ENCODE data around the gene TCEA2.

Gene TCEA2

GRCh38 chr20:64049060-64049877 is 13.7 kb upstream of the TCEA2 start, which contains the start of gene SOX18:
SOX18 (minus strand) TSS chr20:64049639; CDS start chr20:64049516, 123 bp downstream.
- TF ChIP-seq EP300 (IDR thresholded peaks at IDR 0.05; ENCODE audit: borderline replicate concordance) (no peak), EGR1 (IDR thresholded peaks at IDR 0.05) (peak; percentile 43; the same call in 1 of the 2 replicates), REST (IDR thresholded peaks at IDR 0.05; ENCODE audit: low read depth) (no peak), TEAD4 (IDR thresholded peaks at IDR 0.05) (peak; percentile 8; the same call in 1 of the 2 replicates)

- TF ChIP-seq CEBPB (IDR thresholded peaks at IDR 0.05) = no peak
- no peak for TF ChIP-seq EGR1 (IDR thresholded peaks at IDR 0.05)
- no peak; the same call in 1 of the 2 replicates for TF ChIP-seq ZBTB7A (IDR thresholded peaks at IDR 0.05; ENCODE audit: low read depth)
Observed at GRCh38 chr20:64049878-64050260, 13.1 kb upstream of the TCEA2 start.

GRCh38 chr20:64050261-64051032 is 12.6 kb upstream of the TCEA2 start:
- no peak for TF ChIP-seq FOXM1 (IDR thresholded peaks at IDR 0.05; ENCODE audit: borderline replicate concordance, low read depth)
- no peak for TF ChIP-seq EP300 (IDR thresholded peaks at IDR 0.05; ENCODE audit: borderline replicate concordance)
- no peak for TF ChIP-seq CEBPB (IDR thresholded peaks at IDR 0.05)
- TF ChIP-seq YY1 (IDR thresholded peaks at IDR 0.05; ENCODE audit: low read depth) = no peak
- no peak for TF ChIP-seq TEAD4 (IDR thresholded peaks at IDR 0.05)
- no peak for TF ChIP-seq TCF12 (IDR thresholded peaks at IDR 0.05; ENCODE audit: low read depth)
- TF ChIP-seq EGR1 (IDR thresholded peaks at IDR 0.05) = no peak
- no peak for TF ChIP-seq CREB1 (IDR thresholded peaks at IDR 0.05; ENCODE audit: low read depth)
- TF ChIP-seq REST (IDR thresholded peaks at IDR 0.05; ENCODE audit: low read depth) = no peak
- no peak for TF ChIP-seq NFIC (IDR thresholded peaks at IDR 0.05)
- no peak for TF ChIP-seq MAX (IDR thresholded peaks at IDR 0.05)
- no peak for TF ChIP-seq USF1 (IDR thresholded peaks at IDR 0.05)
- no peak for TF ChIP-seq TAF1 (IDR thresholded peaks at IDR 0.05; ENCODE audit: low read depth)
- TF ChIP-seq ZBTB7A (IDR thresholded peaks at IDR 0.05; ENCODE audit: low read depth) = no peak
- TF ChIP-seq RAD21 (IDR thresholded peaks at IDR 0.05; ENCODE audit: low read depth) = no peak

- TF ChIP-seq NFIC (IDR thresholded peaks at IDR 0.05) (no peak), ZBTB7A (IDR thresholded peaks at IDR 0.05; ENCODE audit: low read depth) (no peak), EP300 (IDR thresholded peaks at IDR 0.05; ENCODE audit: borderline replicate concordance) (no peak), TEAD4 (IDR thresholded peaks at IDR 0.05) (no peak), CREB1 (IDR thresholded peaks at IDR 0.05; ENCODE audit: low read depth) (no peak), FOXM1 (IDR thresholded peaks at IDR 0.05; ENCODE audit: borderline replicate concordance, low read depth) (no peak), USF1 (IDR thresholded peaks at IDR 0.05) (no peak), EGR1 (IDR thresholded peaks at IDR 0.05) (no peak), YY1 (IDR thresholded peaks at IDR 0.05; ENCODE audit: low read depth) (no peak), RAD21 (IDR thresholded peaks at IDR 0.05; ENCODE audit: low read depth) (no peak), MAX (IDR thresholded peaks at IDR 0.05) (no peak), TAF1 (IDR thresholded peaks at IDR 0.05; ENCODE audit: low read depth) (no peak)
Observed at GRCh38 chr20:64051033-64051452, 12.0 kb upstream of the TCEA2 start.

- TF ChIP-seq ZBTB7A (IDR thresholded peaks at IDR 0.05; ENCODE audit: low read depth) (no peak), REST (IDR thresholded peaks at IDR 0.05; ENCODE audit: low read depth) (no peak), CREB1 (IDR thresholded peaks at IDR 0.05; ENCODE audit: low read depth) (no peak), TAF1 (IDR thresholded peaks at IDR 0.05; ENCODE audit: low read depth) (no peak), EP300 (IDR thresholded peaks at IDR 0.05; ENCODE audit: borderline replicate concordance) (no peak), CEBPB (IDR thresholded peaks at IDR 0.05) (no peak), TCF12 (IDR thresholded peaks at IDR 0.05; ENCODE audit: low read depth) (no peak), NFIC (IDR thresholded peaks at IDR 0.05) (no peak), TEAD4 (IDR thresholded peaks at IDR 0.05) (no peak), RAD21 (IDR thresholded peaks at IDR 0.05; ENCODE audit: low read depth) (no peak), USF1 (IDR thresholded peaks at IDR 0.05) (no peak), FOXM1 (IDR thresholded peaks at IDR 0.05; ENCODE audit: borderline replicate concordance, low read depth) (no peak), MAX (IDR thresholded peaks at IDR 0.05) (no peak), YY1 (IDR thresholded peaks at IDR 0.05; ENCODE audit: low read depth) (no peak), EGR1 (IDR thresholded peaks at IDR 0.05) (no peak)
Observed at GRCh38 chr20:64051561-64052325, 11.3 kb upstream of the TCEA2 start.

Data from Ishikawa (cell line).